Neuronal stem cell (in vitro differentiated cells): Measurements from ENCODE around the gene FRY.

ENCODE experiments used
- DNase-seq: peaks from one replicate; pipeline ENCODE4 v3.0.0-alpha.2; 2013; ENCODE audit warnings: low spot score
- H2AFZ ChIP-seq: one replicate; pipeline ENCODE4 v1.6.1; 2013; ENCODE audit warnings: mild to moderate bottlenecking, low read length, inconsistent platforms
- H2AK5ac ChIP-seq: 2 replicates; pipeline ENCODE4 v1.6.1; 2013; ENCODE audit warnings: low read depth, mild to moderate bottlenecking, inconsistent platforms, low read length, moderate library complexity, mixed read lengths
- H2BK120ac ChIP-seq: 2 replicates; pipeline ENCODE4 v1.6.1; 2013; ENCODE audit warnings: low read depth, mild to moderate bottlenecking, inconsistent platforms, low read length, moderate library complexity, mixed read lengths
- H2BK12ac ChIP-seq: one replicate; pipeline ENCODE4 v1.6.1; 2013; ENCODE audit warnings: low read length, inconsistent platforms
- H2BK15ac ChIP-seq: 2 replicates; pipeline ENCODE4 v1.6.1; 2013; ENCODE audit warnings: mild to moderate bottlenecking, low read length, inconsistent platforms, mixed read lengths
- H2BK5ac ChIP-seq: one replicate; pipeline ENCODE4 v1.6.1; 2013; ENCODE audit warnings: inconsistent platforms, mild to moderate bottlenecking, low read length, moderate library complexity
- H3K14ac ChIP-seq: one replicate; pipeline ENCODE4 v1.6.1; 2013; ENCODE audit warnings: low read length, inconsistent platforms
- H3K18ac ChIP-seq: 2 replicates; pipeline ENCODE4 v1.6.1; 2013; ENCODE audit warnings: low read length, inconsistent platforms
- H3K23ac ChIP-seq: 2 replicates; pipeline ENCODE4 v1.6.1; 2013; ENCODE audit warnings: low read depth, mild to moderate bottlenecking, mixed read lengths, low read length, inconsistent platforms; ENCODE audit not compliant: poor library complexity
- H3K27ac ChIP-seq: replicated peaks from 3 replicates; pipeline ENCODE4 v1.5.1; 2013; ENCODE audit warnings: low read length, inconsistent platforms
- H3K27me3 ChIP-seq, 3 experiments: 2 replicates each; pipeline ENCODE4 v1.6.1; 2013; ENCODE audit warnings: low read length in 3 of 3, mild to moderate bottlenecking in 2 of 3, inconsistent platforms in 1 of 3, low read depth in 1 of 3, mixed read lengths in 1 of 3, moderate library complexity in 1 of 3; ENCODE audit not compliant: control insufficient read depth in 3 of 3, insufficient read depth in 3 of 3
- H3K36me3 ChIP-seq, 2 donors: replicated peaks in 1 of 2; 2 replicates each; pipeline ENCODE4 v1.6.1; 2013; ENCODE audit warnings: low read length in 2 of 2; ENCODE audit not compliant: control insufficient read depth in 2 of 2, insufficient read depth in 2 of 2
- H3K4ac ChIP-seq: 2 replicates; pipeline ENCODE4 v1.6.1; 2013; ENCODE audit warnings: inconsistent platforms, mild to moderate bottlenecking, low read length, moderate library complexity
- H3K4me1 ChIP-seq, 2 donors: 1 replicate in 1 of 2; 2 replicates in 1 of 2; pipeline ENCODE4 v1.6.1; 2013; ENCODE audit warnings: low read length in 2 of 2, low read depth in 1 of 2; ENCODE audit not compliant: control insufficient read depth in 2 of 2, insufficient read depth in 1 of 2
- H3K4me2 ChIP-seq: one replicate; pipeline ENCODE4 v1.6.1; 2013; ENCODE audit warnings: mild to moderate bottlenecking, low read length, inconsistent platforms; ENCODE audit not compliant: insufficient read depth, poor library complexity, severe bottlenecking
- H3K4me3 ChIP-seq, 2 donors: 2 replicates each; pipeline ENCODE4 v1.5.1; 2013; ENCODE audit warnings: low read length in 2 of 2, mild to moderate bottlenecking in 2 of 2, inconsistent platforms in 1 of 2, moderate library complexity in 1 of 2
- H3K79me1 ChIP-seq: one replicate; pipeline ENCODE4 v1.6.1; 2013; ENCODE audit warnings: low read depth, mild to moderate bottlenecking, inconsistent platforms, low read length, moderate library complexity
- H3K9ac ChIP-seq: one replicate; pipeline ENCODE4 v1.6.1; 2013; ENCODE audit warnings: mild to moderate bottlenecking, low read depth, low read length, inconsistent platforms; ENCODE audit not compliant: poor library complexity
- H3K9me3 ChIP-seq, 2 donors: replicated peaks in 1 of 2; 2 replicates each; pipeline versions ENCODE3 to v1.6.1; 2013; ENCODE audit warnings: low read length in 2 of 2, mild to moderate bottlenecking in 2 of 2, inconsistent platforms in 1 of 2, low read depth in 1 of 2, mixed read lengths in 1 of 2, moderate library complexity in 1 of 2; ENCODE audit not compliant: control insufficient read depth in 2 of 2, insufficient read depth in 1 of 2
- H4K8ac ChIP-seq: one replicate; pipeline ENCODE4 v1.6.1; 2013; ENCODE audit warnings: low read depth, mild to moderate bottlenecking, inconsistent platforms, low read length, moderate library complexity
- H4K91ac ChIP-seq: one replicate; pipeline ENCODE4 v1.6.1; 2013; ENCODE audit warnings: low read length, low read depth, mild to moderate bottlenecking, inconsistent platforms; ENCODE audit not compliant: poor library complexity
- WGBS, 2 donors: extraction: QIAGEN DNeasy Blood & Tissue Kit; methylation state at CpG; one replicate each; pipeline ENCODE4 v1.1.7; 2013; ENCODE audit warnings: missing lambda C conversion rate in 2 of 2, mixed read lengths in 1 of 2; ENCODE audit not compliant: insufficient read length in 2 of 2, insufficient replicate concordance in 1 of 2; ENCODE audit errors: extremely low coverage in 2 of 2; 5-methylcytosine and 5-hydroxymethylcytosine counted together

The FRY gene

DNA sequence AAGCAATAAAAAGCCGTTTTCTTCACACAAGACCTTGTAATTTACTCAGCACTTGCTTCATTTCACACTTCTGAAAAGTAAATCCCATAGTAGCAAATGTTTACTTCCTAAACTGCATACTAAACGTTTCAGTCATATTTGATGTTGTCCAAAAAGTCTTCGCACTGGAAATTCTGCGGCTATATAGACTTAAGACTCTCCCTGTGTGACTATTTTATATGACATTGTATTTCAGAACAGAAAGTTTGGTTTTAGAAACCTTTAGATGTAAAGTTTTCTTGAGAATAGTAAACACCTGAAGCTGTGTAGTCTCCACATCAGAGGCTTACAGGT, 254.0 kb downstream of the FRY start:
- Histone ChIP-seq H2AFZ (peak overlapping the region; percentile 87), H3K27ac (peak overlapping the region; percentile 52), H2BK12ac (no peak overlapping the region), H3K23ac (no peak overlapping the region), H3K14ac (no peak overlapping the region), H3K4me1 (peaks cover 7 to 11% of the 10 kb centered on the region in 2 donors), H2BK15ac (no peak overlapping the region), H4K91ac (no peak overlapping the region), H3K36me3 (peaks cover 0 to 2% of the 10 kb centered on the region in 2 donors), H3K9me3 (no peaks in the 10 kb centered on the region), H3K4me3 (no peak overlapping the region), H2BK5ac (no peak overlapping the region), H4K8ac (no peak overlapping the region), H3K4me2 (no peak overlapping the region), H3K18ac (no peak overlapping the region), H3K79me1 (no peaks in the 10 kb centered on the region), H2BK120ac (no peak overlapping the region), H3K27me3 (no peaks in the 10 kb centered on the region), H3K9ac (no peak overlapping the region), H3K4ac (no peak overlapping the region), H2AK5ac (no peak overlapping the region)
- DNase-seq, result no peak
- WGBS, 2 donors, result no CpG with 5 or more reads among the region's 4 CpGs

DNA sequence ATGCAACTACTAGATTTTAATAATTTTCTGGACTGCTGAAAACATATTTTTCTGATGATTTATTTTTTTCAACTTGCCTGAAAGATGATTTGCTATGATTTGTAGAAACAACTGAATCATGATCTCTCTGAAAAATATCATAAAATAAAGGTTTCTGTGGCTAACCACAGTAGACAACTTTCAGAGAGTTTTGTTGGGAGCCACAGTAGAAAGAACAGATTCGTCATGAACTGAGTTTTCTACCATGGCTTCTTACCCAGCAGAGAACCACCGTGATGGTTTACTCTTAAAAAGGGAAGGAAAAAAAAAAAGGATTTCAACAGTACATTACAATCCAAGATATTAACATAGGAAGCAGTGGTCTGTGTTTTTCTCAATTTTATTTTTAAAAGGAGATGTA, 265.6 kb downstream of the FRY start:
- H2AFZ ChIP-seq, result no peak overlapping the region
- H3K27ac ChIP-seq, result no peak overlapping the region
- H2BK5ac ChIP-seq, result no peak overlapping the region
- no peak overlapping the region for H3K18ac ChIP-seq
- H3K9ac ChIP-seq, result no peak overlapping the region
- DNase-seq, result no peak
- no peaks in the 10 kb centered on the region for H3K9me3 ChIP-seq
- no CpG with 5 or more reads among the region's 2 CpGs for WGBS, 2 donors
- no peaks in the 10 kb centered on the region for H3K36me3 ChIP-seq
- H2BK120ac ChIP-seq, result no peak overlapping the region
- peaks cover 0 to 2% of the 10 kb centered on the region in 2 donors for H3K4me1 ChIP-seq
- H2BK15ac ChIP-seq, result no peak overlapping the region
- H2AK5ac ChIP-seq, result no peak overlapping the region
- H3K4me2 ChIP-seq, result no peak overlapping the region
- no peaks in the 10 kb centered on the region for H3K27me3 ChIP-seq
- H4K91ac ChIP-seq, result no peak overlapping the region
- no peak overlapping the region for H3K4me3 ChIP-seq
- no peak overlapping the region for H2BK12ac ChIP-seq
- H4K8ac ChIP-seq, result no peak overlapping the region
- H3K4ac ChIP-seq, result no peak overlapping the region
- no peak overlapping the region for H3K14ac ChIP-seq
- no peak overlapping the region for H3K23ac ChIP-seq
- no peaks in the 10 kb centered on the region for H3K79me1 ChIP-seq

DNA sequence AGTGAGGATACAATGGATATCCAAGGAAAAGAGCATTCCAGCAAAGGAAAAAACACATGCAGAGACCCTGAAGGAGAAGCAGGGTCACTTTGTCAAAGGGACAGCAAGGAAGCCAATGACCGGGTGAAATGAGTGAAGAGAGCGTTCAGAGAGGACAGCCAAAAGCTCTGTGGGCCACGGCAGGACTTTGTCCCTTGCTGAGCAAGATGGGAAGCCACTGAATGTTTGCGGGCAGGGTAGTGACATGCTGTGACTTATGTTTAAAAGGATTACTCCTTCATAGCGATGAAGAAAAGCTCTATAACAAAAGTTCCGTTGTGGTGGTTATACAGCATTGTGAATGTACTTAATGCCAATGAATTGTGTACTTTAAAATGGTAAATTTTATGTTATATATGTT, 267.1 kb downstream of the FRY start:
- Histone ChIP-seq H3K9me3 (no peaks in the 10 kb centered on the region), H3K4me2 (no peak overlapping the region), H3K14ac (no peak overlapping the region), H3K4me3 (no peak overlapping the region), H4K91ac (no peak overlapping the region), H3K9ac (no peak overlapping the region), H3K23ac (no peak overlapping the region), H2AK5ac (no peak overlapping the region), H3K79me1 (no peaks in the 10 kb centered on the region), H3K18ac (no peak overlapping the region), H2BK5ac (no peak overlapping the region), H3K4me1 (peaks cover 0 to 2% of the 10 kb centered on the region in 2 donors), H4K8ac (no peak overlapping the region), H3K4ac (no peak overlapping the region), H2BK120ac (no peak overlapping the region), H2AFZ (no peak overlapping the region), H2BK15ac (no peak overlapping the region), H3K36me3 (no peaks in the 10 kb centered on the region), H2BK12ac (no peak overlapping the region), H3K27ac (no peak overlapping the region), H3K27me3 (no peaks in the 10 kb centered on the region)
- no CpG with 5 or more reads among the region's 6 CpGs for WGBS, 2 donors
- no peak for DNase-seq

DNA sequence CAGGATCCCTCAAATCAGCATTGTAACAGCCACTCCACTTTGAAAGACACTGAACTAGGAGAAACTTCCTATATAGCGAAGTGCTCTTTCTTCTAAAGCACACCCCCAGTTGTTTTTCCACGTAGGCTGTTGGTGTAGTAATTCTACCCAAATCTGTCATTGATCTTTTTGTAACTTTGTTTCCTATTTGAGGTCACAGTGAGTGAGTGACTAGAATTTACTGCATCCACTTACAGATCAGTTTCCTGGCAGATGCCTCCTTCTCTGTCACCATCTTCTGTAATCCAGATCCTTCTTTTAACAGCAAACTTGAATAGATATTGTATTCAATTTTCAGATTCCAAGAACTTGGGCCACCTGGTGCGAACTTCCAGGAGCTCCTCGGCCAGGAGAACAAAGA, 268.3 kb downstream of the FRY start:
- WGBS, 2 donors, result no CpG with 5 or more reads among the region's 4 CpGs
- H2AFZ ChIP-seq, result peak overlapping the region; percentile 67
- no peak for DNase-seq

More for the DNA sequence above, 268.3 kb downstream of the FRY start:
- no peak overlapping the region for H3K9ac ChIP-seq
- no peaks in the 10 kb centered on the region for H3K9me3 ChIP-seq
- no peak overlapping the region for H2BK120ac ChIP-seq
- H3K4me1 ChIP-seq, result peaks cover 0 to 2% of the 10 kb centered on the region in 2 donors
- no peak overlapping the region for H3K4ac ChIP-seq
- H2BK5ac ChIP-seq, result no peak overlapping the region
- H3K27me3 ChIP-seq, result no peaks in the 10 kb centered on the region
- H3K36me3 ChIP-seq, result no peaks in the 10 kb centered on the region
- no peak overlapping the region for H2BK15ac ChIP-seq
- H4K8ac ChIP-seq, result no peak overlapping the region
- no peak overlapping the region for H3K4me3 ChIP-seq
- H3K79me1 ChIP-seq, result no peaks in the 10 kb centered on the region
- H3K27ac ChIP-seq, result no peak overlapping the region
- no peak overlapping the region for H2BK12ac ChIP-seq
- H3K4me2 ChIP-seq, result no peak overlapping the region
- H3K14ac ChIP-seq, result no peak overlapping the region
- no peak overlapping the region for H2AK5ac ChIP-seq
- no peak overlapping the region for H3K23ac ChIP-seq
- no peak overlapping the region for H3K18ac ChIP-seq
- H4K91ac ChIP-seq, result no peak overlapping the region
